Nephron progenitor cell (in vitro differentiated cells): Measurements from ENCODE around the gene TTC34.

ENCODE experiments used
- DNase-seq: peaks from one replicate; pipeline ENCODE4 v3.0.0; 2021
- H3K27ac Mint-ChIP-seq: 2 replicates; pipeline ENCODE4 v1.8.0; 2021; ENCODE audit warnings: mild to moderate bottlenecking, moderate library complexity, mixed read lengths
- H3K27me3 Mint-ChIP-seq: 2 replicates; pipeline ENCODE4 v1.8.0; 2021; ENCODE audit warnings: mild to moderate bottlenecking, low read depth, mixed read lengths; ENCODE audit not compliant: poor library complexity
- H3K36me3 Mint-ChIP-seq: 2 replicates; pipeline ENCODE4 v1.8.0; 2021; ENCODE audit warnings: low read depth, mixed read lengths
- H3K4me1 Mint-ChIP-seq: 2 replicates; pipeline ENCODE4 v1.8.0; 2021; ENCODE audit warnings: mixed read lengths
- H3K4me3 Mint-ChIP-seq: 2 replicates; pipeline ENCODE4 v1.8.0; 2021; ENCODE audit warnings: mild to moderate bottlenecking, moderate library complexity, mixed read lengths
- H3K9me3 Mint-ChIP-seq: 2 replicates; pipeline ENCODE4 v1.8.0; 2021; ENCODE audit warnings: mild to moderate bottlenecking, moderate library complexity, mixed read lengths
- CTCF ChIP-seq: fragments of 200-600 bp; sonication (generic); IDR thresholded peaks from 2 replicates; pipeline ENCODE4 v1.5.0; 2021; ENCODE audit warnings: antibody characterized with exemption

TTC34 gene

GRCh38 chr1:2825487-2826189 lies 24.1 kb upstream of the TTC34 start:
- no peaks in the 10 kb centered on the region for H3K4me1 Mint-ChIP-seq
- no peak for DNase-seq
- no peak overlapping the region for H3K27ac Mint-ChIP-seq
- H3K27me3 Mint-ChIP-seq, result peaks cover 4% of the 10 kb centered on the region
- TF ChIP-seq CTCF, result no peak
- no peaks in the 10 kb centered on the region for H3K36me3 Mint-ChIP-seq
- no peak overlapping the region for H3K4me3 Mint-ChIP-seq
- H3K9me3 Mint-ChIP-seq, result peaks cover 82% of the 10 kb centered on the region

- no peak for DNase-seq
- no peak for TF ChIP-seq CTCF
- peaks cover 80% of the 10 kb centered on the region for H3K9me3 Mint-ChIP-seq
- no peak overlapping the region for H3K4me3 Mint-ChIP-seq
- no peaks in the 10 kb centered on the region for H3K4me1 Mint-ChIP-seq
- no peak overlapping the region for H3K27ac Mint-ChIP-seq
- H3K27me3 Mint-ChIP-seq, result peaks cover 4% of the 10 kb centered on the region
- no peaks in the 10 kb centered on the region for H3K36me3 Mint-ChIP-seq
Measured at GRCh38 chr1:2824999-2825398, 23.5 kb upstream of the TTC34 start.

GRCh38 chr1:2823921-2824610 lies 22.6 kb upstream of the TTC34 start:
- Mint-ChIP-seq H3K36me3 (peaks cover 8% of the 10 kb centered on the region), H3K27me3 (peaks cover 4% of the 10 kb centered on the region), H3K27ac (no peak overlapping the region), H3K4me3 (no peak overlapping the region), H3K9me3 (peaks cover 81% of the 10 kb centered on the region), H3K4me1 (no peaks in the 10 kb centered on the region)
- DNase-seq, result no peak
- TF ChIP-seq CTCF, result no peak

GRCh38 chr1:2822621-2823145 lies 21.2 kb upstream of the TTC34 start:
- Mint-ChIP-seq H3K27me3 (peaks cover 4% of the 10 kb centered on the region), H3K36me3 (peaks cover 10% of the 10 kb centered on the region), H3K4me3 (no peak overlapping the region), H3K27ac (no peak overlapping the region), H3K4me1 (no peaks in the 10 kb centered on the region), H3K9me3 (peaks cover 81% of the 10 kb centered on the region)
- no peak for TF ChIP-seq CTCF
- no peak for DNase-seq

GRCh38 chr1:2821966-2822620 lies 20.6 kb upstream of the TTC34 start:
- H3K4me1 Mint-ChIP-seq, result no peaks in the 10 kb centered on the region
- H3K9me3 Mint-ChIP-seq, result peaks cover 82% of the 10 kb centered on the region
- no peak overlapping the region for H3K27ac Mint-ChIP-seq
- no peak overlapping the region for H3K4me3 Mint-ChIP-seq
- peak; percentile 6 for TF ChIP-seq CTCF
- peaks cover 4% of the 10 kb centered on the region for H3K27me3 Mint-ChIP-seq
- DNase-seq, result peak; percentile 45
- H3K36me3 Mint-ChIP-seq, result peaks cover 10% of the 10 kb centered on the region
